CD4-positive, alpha-beta T cell treated with Interferon alpha-2 for 1 hour (primary cell): ENCODE measurements around the gene CPLANE2.
"Not testable (repeated sequence)": the region's sequence is repeated elsewhere in the genome, so short reads cannot be mapped to it uniquely, and the experiment has no call there.

Experiments used
- DNase-seq, 2 donors: peaks; one replicate each; pipeline ENCODE4 v3.0.0-alpha.2; 2020 to 2022

Gene CPLANE2

GRCh38 chr1:16236511-16237342 lies at the start of gene CPLANE2:
TSS of gene CPLANE2 (minus strand) at chr1:16237183. CDS start at chr1:16236742, 441 bp downstream.
- DNase-seq = peak; percentile 94 to 96

GRCh38 chr1:16286122-16286521 lies 49.1 kb upstream of the CPLANE2 start:
- DNase-seq = no peak

GRCh38 chr1:16281765-16282164 lies 44.8 kb upstream of the CPLANE2 start:
- no peak for DNase-seq

GRCh38 chr1:16279186-16279585 lies 42.2 kb upstream of the CPLANE2 start:
- DNase-seq = no peak

GRCh38 chr1:16276302-16277030 lies 39.5 kb upstream of the CPLANE2 start:
- DNase-seq = no peak

GRCh38 chr1:16275591-16275990 lies 38.6 kb upstream of the CPLANE2 start:
- DNase-seq = no peak

- no peak for DNase-seq
Measured at GRCh38 chr1:16267690-16268180, 30.8 kb upstream of the CPLANE2 start.

- no peak for DNase-seq
Measured at GRCh38 chr1:16266411-16267118, 29.6 kb upstream of the CPLANE2 start.

- no peak for DNase-seq
Measured at GRCh38 chr1:16262067-16262466, 25.1 kb upstream of the CPLANE2 start.

GRCh38 chr1:16260814-16261213 lies 23.8 kb upstream of the CPLANE2 start:
- DNase-seq = no peak

- no peak for DNase-seq
Measured at GRCh38 chr1:16258591-16259135, 21.7 kb upstream of the CPLANE2 start.

GRCh38 chr1:16257968-16258367 lies 21.0 kb upstream of the CPLANE2 start:
- no peak for DNase-seq

- not testable (repeated sequence) for DNase-seq
Measured at GRCh38 chr1:16257556-16257955, 20.6 kb upstream of the CPLANE2 start.

GRCh38 chr1:16256478-16256877 lies 19.5 kb upstream of the CPLANE2 start:
- no peak for DNase-seq

- no peak for DNase-seq
Measured at GRCh38 chr1:16254263-16254928, 17.4 kb upstream of the CPLANE2 start.

GRCh38 chr1:16253332-16253922 lies 16.4 kb upstream of the CPLANE2 start:
- no peak for DNase-seq

GRCh38 chr1:16252912-16253311 lies 15.9 kb upstream of the CPLANE2 start:
- DNase-seq = no peak

GRCh38 chr1:16251381-16251780 lies 14.4 kb upstream of the CPLANE2 start:
- no peak for DNase-seq

- no peak for DNase-seq
Measured at GRCh38 chr1:16250524-16251251, 13.7 kb upstream of the CPLANE2 start.

GRCh38 chr1:16249596-16250241 lies 12.7 kb upstream of the CPLANE2 start:
- no peak for DNase-seq
